ENCODE measurements around the gene OBP2B. TPM values are rescaled to one million over a fixed set of nuclear protein-coding genes. Genes with fewer than 3 reads are reported as not detected.
A peak's percentile ranks its signal among the peaks of the same experiment; 100 is the strongest.

Gene OBP2B
- total and polyA plus RNA-seq, 9 of the 15 experiments (the other 6 are each of a cell fraction or from before 2014, with no cell fraction given): not detected

GRCh38 chr9:133160742-133161546 is 48.1 kb downstream of the OBP2B start (continued):
- TF ChIP-seq SRF (CRISPR knock-in tag; IDR thresholded peaks at IDR 0.05): peak in 1 of 2 experiments; percentile 92; a peak in 2 of 4 replicates
- 0 out of 2 replicates have a peak, but pooled peaks have one; percentile 10 for TF ChIP-seq ATF4 (CRISPR knock-in tag; IDR thresholded peaks at IDR 0.05)
- TF ChIP-seq FOXA1 (IDR thresholded peaks at IDR 0.05; ENCODE audit: borderline replicate concordance): no peak
- no peak for TF ChIP-seq ILK (tag; IDR thresholded peaks at IDR 0.05; ENCODE audit: borderline replicate concordance, low read depth)
- TF ChIP-seq EZH2 (IDR thresholded peaks at IDR 0.05; ENCODE audit: borderline replicate concordance, low read depth, low read length): no peak
- TF ChIP-seq E2F3 (CRISPR knock-in tag; IDR thresholded peaks at IDR 0.05): no peak
- TF ChIP-seq ZBTB7A (IDR thresholded peaks at IDR 0.05; ENCODE audit: borderline replicate concordance, control insufficient read depth, low read depth, low read length): no peak; the same call in 1 of the 2 replicates
- no peak for TF ChIP-seq SRSF7 (optimal IDR thresholded peaks at IDR 0.05; ENCODE audit: low read depth, low read length)
- no peak for TF ChIP-seq SUPT5H (IDR thresholded peaks at IDR 0.05)
- TF ChIP-seq NFATC3 (IDR thresholded peaks at IDR 0.05): peak; percentile 21; the same call in 1 of the 2 replicates
- TF ChIP-seq MCM5 (IDR thresholded peaks at IDR 0.05; ENCODE audit: low read depth): no peak
- TF ChIP-seq ZNF436 (CRISPR knock-in tag; IDR thresholded peaks at IDR 0.05): no peak
- peak; percentile 31; the same call in 1 of the 2 replicates for TF ChIP-seq L3MBTL2 (IDR thresholded peaks at IDR 0.05)
- TF ChIP-seq ZNF644 (tag; IDR thresholded peaks at IDR 0.05; ENCODE audit: low read depth): 0 out of 2 replicates have a peak, but pooled peaks have one; percentile 30
- TF ChIP-seq RCOR1 (IDR thresholded peaks at IDR 0.05; ENCODE audit: borderline replicate concordance in 1 of 2, low read depth in 2 of 2, low read length in 2 of 2): peak in 1 of 2 experiments; percentile 55; a peak in 1 of 4 replicates
- no peak for TF ChIP-seq SOX6 (IDR thresholded peaks at IDR 0.05)
- TF ChIP-seq YY1 (IDR thresholded peaks at IDR 0.05; ENCODE audit: borderline replicate concordance in 1 of 3, control insufficient read depth in 1 of 3, extremely low read depth in 1 of 3, insufficient read depth in 3 of 3, insufficient read length in 1 of 3, insufficient replicate concordance in 2 of 3, low read depth in 1 of 3, low read length in 2 of 3): peak in 1 of 3 experiments; percentile 21
- TF ChIP-seq SIN3A (IDR thresholded peaks at IDR 0.05; ENCODE audit: borderline replicate concordance in 2 of 2, control insufficient read depth in 1 of 2, low read depth in 2 of 2, low read length in 2 of 2): peak in 1 of 2 experiments; percentile 47; a peak in 1 of 4 replicates
- TF ChIP-seq SAFB2 (IDR thresholded peaks at IDR 0.05; ENCODE audit: borderline replicate concordance, low read depth, low read length, severe bottlenecking): no peak
- TF ChIP-seq CREB5 (CRISPR knock-in tag; IDR thresholded peaks at IDR 0.05): no peak
- TF ChIP-seq ZNF311 (CRISPR knock-in tag; IDR thresholded peaks at IDR 0.05): no peak
- TF ChIP-seq CEBPG (CRISPR knock-in tag; IDR thresholded peaks at IDR 0.05): peak; percentile 90
- peak; percentile 79 to 89 for TF ChIP-seq CEBPG (tag; conservative IDR thresholded peaks at IDR 0.05 in 1 of 2, IDR thresholded peaks at IDR 0.05 in 1 of 2)
- TF ChIP-seq SNRNP70 (optimal IDR thresholded peaks at IDR 0.05; ENCODE audit: low read depth, low read length): no peak
- TF ChIP-seq ZNF217 (CRISPR knock-in tag; IDR thresholded peaks at IDR 0.05): no peak

All from K562 (cell line).